ENCODE results near the gene SLC2A6. TPM values are rescaled to one million over a fixed set of nuclear protein-coding genes. Genes with fewer than 3 reads are reported as not detected.

The SLC2A6 gene
- total RNA-seq, 2 donors from 2014 or later = 2.4 to 2.8 TPM

- Histone ChIP-seq H3K4me3 (no peak overlapping the region), H3K4me1 (no peaks in the 10 kb centered on the region), H3K27me3 (no peaks in the 10 kb centered on the region), H3K36me3 (no peaks in the 10 kb centered on the region), H3K9ac (ENCODE audit: low read depth in 2 of 2, low read length in 2 of 2) (no peak overlapping the region), H3K9me3 (no peaks in the 10 kb centered on the region), H3K27ac (no peak overlapping the region)
- no peak for TF ChIP-seq CTCF (IDR thresholded peaks at IDR 0.05)
- no peak for DNase-seq
- intact Hi-C loops (cut with DNase I) = no loop called here
Observed at GRCh38 chr9:133525677-133526076, 46.8 kb upstream of the SLC2A6 start.

- H3K9ac ChIP-seq (ENCODE audit: low read depth in 2 of 2, low read length in 2 of 2) = no peak within 1 kb of the TSS
- no peaks in the 10 kb centered on the region for H3K27me3 ChIP-seq
- no peaks in the 10 kb centered on the region for H3K4me1 ChIP-seq
- no peak within 1 kb of the TSS for H3K4me3 ChIP-seq
- no peaks in the 10 kb centered on the region for H3K9me3 ChIP-seq
- H3K27ac ChIP-seq = no peak within 1 kb of the TSS
- no peaks in the 10 kb centered on the region for H3K36me3 ChIP-seq
- no peak for DNase-seq
- intact Hi-C loops (cut with DNase I) = no loop called here
- TF ChIP-seq CTCF (IDR thresholded peaks at IDR 0.05) = no peak
Observed at GRCh38 chr9:133524679-133525228, 45.9 kb upstream of the SLC2A6 start, which contains the start of gene MYMK. Gene MYMK, minus strand, starts transcription at chr9:133524959. Its CDS starts 115 bp downstream, at chr9:133524844.

- DNase-seq = no peak
- H3K27me3 ChIP-seq = no peaks in the 10 kb centered on the region
- no peak for TF ChIP-seq CTCF (IDR thresholded peaks at IDR 0.05)
- no peaks in the 10 kb centered on the region for H3K36me3 ChIP-seq
- no peak overlapping the region for H3K4me3 ChIP-seq
- H3K9ac ChIP-seq (ENCODE audit: low read depth in 2 of 2, low read length in 2 of 2) = no peak overlapping the region
- no peak overlapping the region for H3K27ac ChIP-seq
- H3K4me1 ChIP-seq = no peaks in the 10 kb centered on the region
- intact Hi-C loops (cut with DNase I) = no loop called here
- no peaks in the 10 kb centered on the region for H3K9me3 ChIP-seq
Observed at GRCh38 chr9:133524146-133524545, 45.2 kb upstream of the SLC2A6 start.

- TF ChIP-seq CTCF (IDR thresholded peaks at IDR 0.05) = no peak
- Histone ChIP-seq H3K4me3 (no peak overlapping the region), H3K9ac (ENCODE audit: low read depth in 2 of 2, low read length in 2 of 2) (no peak overlapping the region), H3K36me3 (no peaks in the 10 kb centered on the region), H3K4me1 (no peaks in the 10 kb centered on the region), H3K27me3 (no peaks in the 10 kb centered on the region), H3K27ac (no peak overlapping the region), H3K9me3 (no peaks in the 10 kb centered on the region)
- DNase-seq = no peak
- intact Hi-C loops (cut with DNase I) = no loop called here
Observed at GRCh38 chr9:133523106-133523505, 44.2 kb upstream of the SLC2A6 start.

GRCh38 chr9:133522073-133522910, 43.4 kb upstream of the SLC2A6 start:
- Histone ChIP-seq H3K4me3 (no peak overlapping the region), H3K9ac (ENCODE audit: low read depth in 2 of 2, low read length in 2 of 2) (no peak overlapping the region), H3K4me1 (no peaks in the 10 kb centered on the region), H3K27me3 (no peaks in the 10 kb centered on the region), H3K9me3 (no peaks in the 10 kb centered on the region), H3K27ac (no peak overlapping the region), H3K36me3 (no peaks in the 10 kb centered on the region)
- peak; percentile 70 for DNase-seq
- no peak for TF ChIP-seq CTCF (IDR thresholded peaks at IDR 0.05)
- intact Hi-C loops (cut with DNase I) = no loop called here

All from colonic mucosa (tissue), 4 donors.